Neural crest cell (in vitro differentiated cells): ENCODE measurements around the gene STPG4. TPM values are rescaled to one million over a fixed set of nuclear protein-coding genes. Genes with fewer than 3 reads are reported as not detected.
A peak's percentile ranks its signal among the peaks of the same experiment; 100 is the strongest.

Experiments used
- DNase-seq: peaks from one replicate; pipeline ENCODE4 v3.0.0; 2021; ENCODE audit warnings: low read depth, mixed read lengths, low spot score
- H3K27ac Mint-ChIP-seq: one replicate; pipeline ENCODE4 v1.8.0; 2021; ENCODE audit warnings: mild to moderate bottlenecking, mixed read lengths; ENCODE audit not compliant: unreplicated experiment
- H3K27me3 Mint-ChIP-seq: 2 replicates; pipeline ENCODE4 v1.8.0; 2021; ENCODE audit warnings: low read depth, mild to moderate bottlenecking, mixed read lengths
- H3K36me3 Mint-ChIP-seq: 2 replicates; pipeline ENCODE4 v1.8.0; 2021; ENCODE audit warnings: low read depth, mild to moderate bottlenecking, mixed read lengths
- H3K4me1 Mint-ChIP-seq: 2 replicates; pipeline ENCODE4 v1.8.0; 2021; ENCODE audit warnings: mixed read lengths
- H3K4me3 Mint-ChIP-seq: one replicate; pipeline ENCODE4 v1.8.0; 2021; ENCODE audit warnings: mild to moderate bottlenecking, mixed read lengths
- H3K9me3 Mint-ChIP-seq: 2 replicates; pipeline ENCODE4 v1.8.0; 2021; ENCODE audit warnings: mixed read lengths
- total RNA-seq: library from RNA; stranded (reverse); gene quantifications from 2 replicates; pipeline ENCODE4 v1.2.1, GENCODE V29; 2021
- TF ChIP-seq, protein P1 (sequence below): fragments of 200-600 bp; sonication (generic); conservative IDR thresholded peaks from 2 replicates; pipeline ENCODE4 v1.5.0; 2021; ENCODE audit warnings: antibody characterized with exemption, mild to moderate bottlenecking

STPG4 gene
- total RNA-seq, 1 donor from 2014 or later: 0.26 TPM

DNA sequence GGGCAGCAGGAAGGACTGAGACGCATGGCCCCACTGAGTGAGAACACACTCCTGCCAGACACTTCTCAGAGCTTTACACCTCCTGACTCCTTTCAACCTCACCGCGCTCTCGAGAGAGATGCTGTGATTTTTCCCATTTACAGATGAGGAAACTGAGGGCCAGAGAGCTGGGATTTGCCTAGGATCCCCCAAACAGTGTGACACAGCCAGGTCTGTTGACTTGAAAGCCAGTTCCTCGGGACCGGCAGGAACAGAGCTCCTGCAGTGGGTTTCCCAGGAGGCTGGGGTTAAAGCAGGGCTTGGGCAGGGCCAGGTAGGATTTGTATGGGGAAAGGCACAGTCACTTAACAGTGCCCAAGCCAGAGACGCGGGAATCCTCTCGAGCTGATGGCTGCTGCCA, 81.9 kb downstream of the STPG4 start:
- TF ChIP-seq, protein P1, sequence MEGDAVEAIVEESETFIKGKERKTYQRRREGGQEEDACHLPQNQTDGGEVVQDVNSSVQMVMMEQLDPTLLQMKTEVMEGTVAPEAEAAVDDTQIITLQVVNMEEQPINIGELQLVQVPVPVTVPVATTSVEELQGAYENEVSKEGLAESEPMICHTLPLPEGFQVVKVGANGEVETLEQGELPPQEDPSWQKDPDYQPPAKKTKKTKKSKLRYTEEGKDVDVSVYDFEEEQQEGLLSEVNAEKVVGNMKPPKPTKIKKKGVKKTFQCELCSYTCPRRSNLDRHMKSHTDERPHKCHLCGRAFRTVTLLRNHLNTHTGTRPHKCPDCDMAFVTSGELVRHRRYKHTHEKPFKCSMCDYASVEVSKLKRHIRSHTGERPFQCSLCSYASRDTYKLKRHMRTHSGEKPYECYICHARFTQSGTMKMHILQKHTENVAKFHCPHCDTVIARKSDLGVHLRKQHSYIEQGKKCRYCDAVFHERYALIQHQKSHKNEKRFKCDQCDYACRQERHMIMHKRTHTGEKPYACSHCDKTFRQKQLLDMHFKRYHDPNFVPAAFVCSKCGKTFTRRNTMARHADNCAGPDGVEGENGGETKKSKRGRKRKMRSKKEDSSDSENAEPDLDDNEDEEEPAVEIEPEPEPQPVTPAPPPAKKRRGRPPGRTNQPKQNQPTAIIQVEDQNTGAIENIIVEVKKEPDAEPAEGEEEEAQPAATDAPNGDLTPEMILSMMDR: no peak
- Mint-ChIP-seq H3K27ac (peak overlapping the region; percentile 89), H3K36me3 (no peaks in the 10 kb centered on the region), H3K9me3 (no peaks in the 10 kb centered on the region), H3K4me3 (no peak overlapping the region), H3K27me3 (no peaks in the 10 kb centered on the region), H3K4me1 (peaks cover 47% of the 10 kb centered on the region)
- DNase-seq: no peak

GRCh38 chr2:47072728-47073191, 82.3 kb downstream of the STPG4 start:
- Mint-ChIP-seq H3K27me3 (no peaks in the 10 kb centered on the region), H3K36me3 (no peaks in the 10 kb centered on the region), H3K27ac (peak overlapping the region; percentile 89), H3K4me1 (peaks cover 48% of the 10 kb centered on the region), H3K4me3 (no peak overlapping the region), H3K9me3 (no peaks in the 10 kb centered on the region)
- TF ChIP-seq, protein P1: no peak
- no peak for DNase-seq

GRCh38 chr2:47072018-47072691, 83.0 kb downstream of the STPG4 start:
- H3K4me1 Mint-ChIP-seq: peaks cover 45% of the 10 kb centered on the region
- H3K36me3 Mint-ChIP-seq: no peaks in the 10 kb centered on the region
- no peak for DNase-seq
- no peaks in the 10 kb centered on the region for H3K27me3 Mint-ChIP-seq
- TF ChIP-seq, protein P1: no peak
- no peak overlapping the region for H3K4me3 Mint-ChIP-seq
- no peaks in the 10 kb centered on the region for H3K9me3 Mint-ChIP-seq
- peak overlapping the region; percentile 57 for H3K27ac Mint-ChIP-seq

DNA sequence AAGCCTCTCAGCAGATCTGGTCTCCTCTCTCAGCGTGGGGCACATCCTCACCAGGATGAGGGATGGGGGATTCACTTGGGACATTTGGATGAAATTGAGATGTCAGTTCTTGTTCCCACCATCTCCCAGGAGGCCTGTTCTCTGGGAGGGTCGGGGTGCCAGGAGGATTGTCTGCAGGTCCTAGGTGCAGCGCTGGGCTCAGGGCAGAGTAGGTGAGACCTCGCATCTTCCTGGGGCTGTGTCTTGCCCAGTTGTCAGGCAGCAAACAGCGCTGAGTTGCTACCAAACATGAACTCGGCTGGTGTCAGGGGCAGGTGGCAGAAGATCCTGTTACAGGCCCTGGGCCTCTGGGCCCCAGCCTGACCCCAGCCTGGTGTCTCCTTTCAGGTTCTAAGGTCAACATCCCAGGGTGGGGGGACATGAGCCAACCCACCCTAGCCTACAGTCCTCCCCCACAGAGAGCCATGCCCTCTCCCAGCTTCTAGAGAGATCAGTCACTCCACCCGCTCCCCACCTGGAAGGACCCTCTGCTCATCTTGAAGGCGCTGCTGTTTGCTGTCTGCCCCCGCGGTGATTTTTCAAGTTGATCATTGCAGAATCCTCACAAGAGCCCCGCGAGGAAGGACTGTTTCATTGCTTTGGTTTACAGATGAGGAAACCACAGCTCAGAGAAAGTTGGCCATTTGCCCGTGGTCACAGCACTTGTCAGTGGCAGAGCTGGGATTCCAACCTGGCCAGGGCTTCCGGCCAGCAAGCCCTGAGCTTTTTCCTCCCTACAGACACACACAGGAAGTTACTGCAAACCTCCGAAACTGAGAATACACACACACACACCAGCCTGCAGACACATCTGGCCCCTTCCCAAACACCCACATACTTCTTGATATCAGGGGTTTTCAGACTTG, 83.9 kb downstream of the STPG4 start:
- H3K27ac Mint-ChIP-seq: peak overlapping the region; percentile 67
- peaks cover 35% of the 10 kb centered on the region for H3K4me1 Mint-ChIP-seq
- no peaks in the 10 kb centered on the region for H3K36me3 Mint-ChIP-seq
- no peaks in the 10 kb centered on the region for H3K27me3 Mint-ChIP-seq
- no peak for DNase-seq
- TF ChIP-seq, protein P1: no peak
- no peaks in the 10 kb centered on the region for H3K9me3 Mint-ChIP-seq
- no peak overlapping the region for H3K4me3 Mint-ChIP-seq

GRCh38 chr2:47070155-47070919, 84.8 kb downstream of the STPG4 start:
- Mint-ChIP-seq H3K27me3 (no peaks in the 10 kb centered on the region), H3K27ac (no peak overlapping the region), H3K4me1 (peaks cover 32% of the 10 kb centered on the region), H3K36me3 (no peaks in the 10 kb centered on the region), H3K4me3 (no peak overlapping the region), H3K9me3 (no peaks in the 10 kb centered on the region)
- TF ChIP-seq, protein P1: no peak
- no peak for DNase-seq
